ENCODE data around the gene C17orf67.

DNA sequence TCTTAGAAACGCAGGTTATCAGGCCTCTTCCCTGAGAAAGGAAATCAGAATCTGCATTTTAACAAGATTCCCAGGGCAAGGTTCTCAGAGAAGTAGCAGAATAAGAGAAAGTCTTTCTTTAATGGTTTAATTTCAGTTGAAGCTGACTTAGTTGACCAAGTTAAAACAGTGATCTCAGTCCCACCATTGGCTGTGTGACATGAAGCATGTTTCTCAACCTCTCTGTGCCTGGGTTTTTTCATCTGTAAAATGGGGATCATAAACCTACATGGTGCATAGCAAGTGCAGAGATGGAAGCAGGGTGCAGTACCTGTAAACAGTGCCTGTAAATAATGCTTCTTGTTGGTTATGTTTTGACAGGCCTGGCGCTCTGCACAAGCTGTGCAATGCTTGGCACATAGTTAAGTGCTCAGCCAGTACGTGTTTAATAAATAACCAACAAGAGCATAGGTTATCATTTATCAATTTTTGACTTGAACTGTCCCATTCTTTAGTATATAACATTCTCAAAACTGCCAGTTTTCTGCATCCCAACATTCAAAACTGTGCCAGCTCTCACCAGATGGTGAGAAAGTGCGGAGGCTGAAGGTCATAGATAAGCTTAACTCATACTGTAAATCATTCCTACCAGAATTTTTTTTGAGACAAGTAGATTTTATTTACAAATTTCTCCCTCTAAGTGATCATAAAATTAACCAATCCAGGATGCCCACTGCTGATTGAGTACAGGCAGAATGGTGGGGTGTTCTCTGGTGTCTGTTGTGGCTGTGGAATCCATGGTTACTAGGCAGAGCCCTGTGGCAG, 6.9 kb downstream of the C17orf67 start:
- TF ChIP-seq, protein P1, sequence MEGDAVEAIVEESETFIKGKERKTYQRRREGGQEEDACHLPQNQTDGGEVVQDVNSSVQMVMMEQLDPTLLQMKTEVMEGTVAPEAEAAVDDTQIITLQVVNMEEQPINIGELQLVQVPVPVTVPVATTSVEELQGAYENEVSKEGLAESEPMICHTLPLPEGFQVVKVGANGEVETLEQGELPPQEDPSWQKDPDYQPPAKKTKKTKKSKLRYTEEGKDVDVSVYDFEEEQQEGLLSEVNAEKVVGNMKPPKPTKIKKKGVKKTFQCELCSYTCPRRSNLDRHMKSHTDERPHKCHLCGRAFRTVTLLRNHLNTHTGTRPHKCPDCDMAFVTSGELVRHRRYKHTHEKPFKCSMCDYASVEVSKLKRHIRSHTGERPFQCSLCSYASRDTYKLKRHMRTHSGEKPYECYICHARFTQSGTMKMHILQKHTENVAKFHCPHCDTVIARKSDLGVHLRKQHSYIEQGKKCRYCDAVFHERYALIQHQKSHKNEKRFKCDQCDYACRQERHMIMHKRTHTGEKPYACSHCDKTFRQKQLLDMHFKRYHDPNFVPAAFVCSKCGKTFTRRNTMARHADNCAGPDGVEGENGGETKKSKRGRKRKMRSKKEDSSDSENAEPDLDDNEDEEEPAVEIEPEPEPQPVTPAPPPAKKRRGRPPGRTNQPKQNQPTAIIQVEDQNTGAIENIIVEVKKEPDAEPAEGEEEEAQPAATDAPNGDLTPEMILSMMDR (IDR thresholded peaks at IDR 0.05): no peak
- no peak for TF ChIP-seq POLR2A (IDR thresholded peaks at IDR 0.05)
